HG03565 (cell line): ENCODE results near the gene IGLON5.
A peak's percentile ranks its signal among the peaks of the same experiment; 100 is the strongest.

ENCODE experiments used
- ATAC-seq: cut with Tn5 transposase; IDR thresholded peaks from one replicate; pipeline ENCODE4 v1.9.1; 2021; ENCODE audit warnings: mild to moderate bottlenecking, moderate library complexity; ENCODE audit not compliant: unreplicated experiment

Gene IGLON5

DNA sequence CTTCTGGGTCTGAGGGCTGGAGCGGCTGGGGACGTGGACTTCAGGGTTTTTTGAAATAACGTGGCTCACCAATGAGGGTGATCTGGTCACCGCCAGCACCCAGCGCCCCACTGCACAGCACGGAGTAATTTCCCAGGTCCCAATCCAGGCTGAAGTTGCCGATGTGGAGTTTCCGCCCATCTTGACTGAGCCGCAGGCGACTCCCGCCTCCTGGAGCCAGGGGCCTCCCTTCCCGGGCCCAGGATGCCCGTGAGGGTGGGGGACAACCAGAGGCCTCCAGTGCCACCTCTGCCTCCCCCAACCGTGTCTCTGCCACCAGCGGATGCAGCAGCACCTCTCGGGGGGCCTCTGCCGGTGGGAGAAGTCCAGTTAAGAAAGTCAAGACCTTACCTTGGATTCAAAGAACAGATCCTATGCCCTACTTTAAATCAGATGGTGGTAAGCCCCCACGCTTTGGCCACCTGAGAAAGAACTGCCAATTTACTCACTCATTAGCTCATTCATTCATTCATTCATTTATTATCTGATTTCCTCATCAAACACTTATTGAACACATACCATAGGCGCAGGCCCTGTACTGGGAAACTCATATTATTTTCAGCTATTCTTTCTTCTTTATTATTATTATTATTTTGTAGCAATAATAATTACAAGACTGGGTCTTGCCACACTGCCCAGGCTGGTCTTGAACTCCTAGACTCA is 26.6 kb downstream of the IGLON5 start:
- ATAC-seq: no peak

DNA sequence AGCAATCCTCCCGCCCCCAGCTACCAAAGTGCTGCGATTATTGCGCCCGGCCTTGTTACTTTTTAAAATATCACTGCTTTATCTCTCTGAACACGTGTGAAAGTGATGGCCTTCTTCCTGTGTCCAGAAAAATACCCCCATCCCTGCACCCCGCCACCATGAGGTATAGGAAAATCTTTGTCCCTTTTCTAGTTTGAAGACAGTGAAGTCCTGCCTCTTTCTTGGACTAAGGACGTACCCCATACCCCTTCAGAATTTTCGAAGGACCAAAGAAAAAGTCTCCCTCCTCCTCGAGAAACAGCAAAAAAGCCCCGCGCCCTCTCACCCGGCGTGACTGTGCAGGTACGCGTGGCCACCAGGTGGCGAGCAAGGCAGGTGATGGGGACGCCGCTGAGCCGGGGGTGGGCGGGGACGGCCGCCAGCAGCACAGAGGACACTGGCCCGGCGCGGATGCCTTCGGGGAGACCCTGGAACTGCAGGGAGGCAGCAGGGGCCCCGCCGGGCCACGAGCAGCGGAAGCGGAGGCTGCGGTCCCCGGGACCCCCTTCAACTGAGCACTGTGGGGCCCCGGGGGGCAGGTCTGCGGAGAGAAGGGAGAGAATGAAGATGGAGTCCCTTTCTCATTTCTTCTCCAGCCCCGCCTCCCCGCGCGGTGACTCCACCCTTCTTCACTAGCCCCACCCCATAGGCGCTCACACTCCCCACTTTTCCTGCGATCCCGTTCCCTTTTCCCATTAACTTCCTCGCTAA is 27.3 kb downstream of the IGLON5 start:
- peak; percentile 42 for ATAC-seq

DNA sequence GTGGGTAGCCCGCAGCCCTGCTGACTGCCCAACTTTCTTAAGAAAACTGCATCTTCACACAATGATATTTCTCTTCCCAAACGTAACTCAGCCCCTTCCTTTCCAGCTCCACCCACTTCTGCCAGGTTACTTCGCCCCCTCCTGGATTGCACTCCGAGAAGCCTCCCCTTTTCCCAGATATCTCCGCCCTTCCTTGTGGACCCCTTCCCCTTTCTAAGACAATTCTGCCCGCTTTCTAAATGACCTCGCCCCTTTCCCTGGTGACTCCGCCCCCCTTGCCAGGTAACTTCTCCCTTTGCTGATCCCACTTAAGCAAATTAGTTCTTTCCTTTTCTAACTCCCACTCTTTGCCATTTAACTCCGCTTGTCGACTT is 27.9 kb downstream of the IGLON5 start:
- no peak for ATAC-seq

DNA sequence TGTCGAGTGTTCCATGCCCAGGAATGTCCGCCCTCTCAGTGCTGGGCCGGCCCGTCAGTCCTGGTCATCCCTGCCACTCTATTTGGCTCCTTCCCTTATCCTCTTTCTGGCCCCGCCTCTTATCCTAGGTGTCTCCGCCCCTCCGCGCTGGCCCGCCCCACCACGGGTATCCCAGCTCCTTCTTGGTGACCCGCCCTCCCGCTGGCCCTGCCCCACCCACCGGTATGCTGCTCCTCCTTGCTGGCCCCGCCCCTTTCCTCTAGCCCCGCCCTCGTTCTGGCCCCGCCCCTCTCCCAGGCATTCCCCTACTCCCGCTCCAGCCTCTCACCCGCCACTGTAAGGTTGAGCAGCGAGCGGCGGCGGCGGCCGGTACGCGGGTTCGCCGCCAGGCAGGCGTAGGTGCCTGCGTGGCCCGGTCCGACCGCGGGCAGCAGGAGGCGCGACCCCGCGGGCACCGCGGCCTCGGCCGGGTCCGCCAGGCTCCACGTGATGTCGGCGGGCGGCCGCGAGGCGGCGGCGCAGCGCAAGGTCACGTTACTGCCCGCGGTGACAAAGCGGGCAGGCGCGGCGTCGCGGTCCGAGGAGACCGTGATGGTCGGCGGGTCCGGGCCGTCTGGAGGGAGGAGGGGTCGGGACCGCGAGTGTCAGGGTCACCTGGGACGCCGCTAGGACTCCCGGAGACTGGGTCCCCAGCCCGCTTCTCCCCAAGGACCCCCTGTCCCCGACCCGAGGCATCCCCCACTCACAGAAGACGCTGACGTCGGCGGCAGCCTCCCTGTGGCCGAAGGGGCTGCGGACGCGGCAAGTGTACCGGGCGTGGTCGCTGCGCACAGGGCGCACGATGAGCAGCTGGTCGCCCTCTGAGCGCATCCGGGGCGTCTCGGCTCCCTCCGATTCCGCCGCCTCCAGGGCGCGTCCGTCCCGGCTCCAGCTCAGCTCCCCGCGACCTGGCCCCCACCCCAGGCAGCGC is 28.5 kb downstream of the IGLON5 start:
- peak; percentile 45 for ATAC-seq

- no peak for ATAC-seq
Measured at GRCh38 chr19:51341066-51341465, 29.6 kb downstream of the IGLON5 start.

DNA sequence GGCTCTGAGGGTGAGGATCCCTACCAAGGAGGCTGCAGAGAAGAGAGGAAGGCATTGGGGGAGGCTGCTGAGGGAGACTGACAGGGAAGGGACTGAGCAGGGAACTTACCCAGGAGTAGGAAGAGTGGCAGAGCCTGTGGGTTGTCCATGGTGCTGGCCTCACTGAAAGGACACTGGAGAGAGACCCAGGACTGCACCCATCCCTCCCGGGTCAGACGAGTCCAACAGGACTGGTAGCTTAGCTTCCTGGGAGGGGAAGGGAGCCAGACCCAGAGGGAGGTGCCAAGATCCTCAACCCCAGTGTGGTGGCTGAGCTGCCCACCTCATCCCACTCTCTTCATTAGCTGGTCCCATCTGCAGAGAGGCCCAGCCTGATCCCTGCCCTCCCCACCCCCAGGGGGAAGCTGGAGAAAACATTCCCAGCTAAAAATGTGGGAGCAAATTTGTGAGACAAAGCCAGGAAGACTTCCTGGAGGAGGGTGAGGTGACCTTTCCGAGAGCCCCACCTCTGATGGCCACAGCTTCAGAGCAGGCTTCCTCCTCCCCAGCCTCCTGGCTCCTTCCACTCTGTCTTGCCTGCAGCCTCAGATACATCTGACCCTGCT is 30.6 kb downstream of the IGLON5 start, which contains the start of gene VSIG10L:
VSIG10L (minus strand) TSS at position 164 of the 605 bp plus-strand sequence; CDS start at position 149, 15 bp downstream.
- ATAC-seq: no peak

- ATAC-seq: no peak
Measured at GRCh38 chr19:51342631-51343569, 31.5 kb downstream of the IGLON5 start.

DNA sequence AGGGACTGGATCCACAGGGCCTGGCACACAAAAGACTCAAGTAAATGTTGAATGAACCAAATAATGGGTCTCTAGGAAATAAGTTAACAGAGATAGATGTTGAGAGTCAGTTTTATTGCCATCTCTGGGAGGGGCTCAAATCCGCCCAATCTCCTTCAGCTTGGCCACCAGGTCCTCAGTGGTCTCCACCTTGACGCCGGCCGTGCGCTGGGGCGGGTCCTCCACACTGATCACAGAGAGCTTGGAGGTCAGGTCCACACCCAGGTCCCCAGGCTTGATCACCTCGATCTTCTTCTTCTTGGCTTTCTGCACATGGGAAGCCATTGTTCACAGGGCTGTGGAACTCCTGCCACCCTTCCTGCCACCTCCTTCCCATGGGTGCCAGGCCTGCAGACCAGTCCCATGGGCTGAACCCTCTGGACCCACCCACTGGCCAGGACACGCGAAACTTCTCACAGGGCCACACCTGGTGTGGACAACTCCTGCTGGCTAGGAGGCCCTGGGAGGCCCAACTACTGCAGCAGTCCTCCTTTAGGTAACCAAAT is 33.7 kb downstream of the IGLON5 start:
- no peak for ATAC-seq

DNA sequence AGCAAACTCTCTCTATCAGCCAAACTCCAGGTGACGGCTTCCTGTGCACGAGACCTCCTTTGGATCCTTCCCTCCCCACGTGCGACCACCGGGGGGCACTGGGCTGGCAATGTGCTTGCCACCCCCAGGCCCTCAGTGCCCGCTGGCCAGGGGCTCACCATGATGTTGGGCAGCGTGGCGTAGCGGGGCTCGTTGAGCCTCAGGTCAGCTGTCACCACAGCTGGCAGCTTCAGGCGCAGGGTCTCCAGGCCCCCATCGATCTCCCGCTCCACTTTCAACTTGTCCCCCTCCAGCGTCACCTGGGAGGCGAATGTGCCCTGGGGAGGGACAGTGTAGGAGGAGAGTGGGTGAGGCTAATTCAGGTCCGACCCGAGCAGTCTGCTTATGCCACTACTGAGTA is 35.3 kb downstream of the IGLON5 start:
- ATAC-seq: no peak

DNA sequence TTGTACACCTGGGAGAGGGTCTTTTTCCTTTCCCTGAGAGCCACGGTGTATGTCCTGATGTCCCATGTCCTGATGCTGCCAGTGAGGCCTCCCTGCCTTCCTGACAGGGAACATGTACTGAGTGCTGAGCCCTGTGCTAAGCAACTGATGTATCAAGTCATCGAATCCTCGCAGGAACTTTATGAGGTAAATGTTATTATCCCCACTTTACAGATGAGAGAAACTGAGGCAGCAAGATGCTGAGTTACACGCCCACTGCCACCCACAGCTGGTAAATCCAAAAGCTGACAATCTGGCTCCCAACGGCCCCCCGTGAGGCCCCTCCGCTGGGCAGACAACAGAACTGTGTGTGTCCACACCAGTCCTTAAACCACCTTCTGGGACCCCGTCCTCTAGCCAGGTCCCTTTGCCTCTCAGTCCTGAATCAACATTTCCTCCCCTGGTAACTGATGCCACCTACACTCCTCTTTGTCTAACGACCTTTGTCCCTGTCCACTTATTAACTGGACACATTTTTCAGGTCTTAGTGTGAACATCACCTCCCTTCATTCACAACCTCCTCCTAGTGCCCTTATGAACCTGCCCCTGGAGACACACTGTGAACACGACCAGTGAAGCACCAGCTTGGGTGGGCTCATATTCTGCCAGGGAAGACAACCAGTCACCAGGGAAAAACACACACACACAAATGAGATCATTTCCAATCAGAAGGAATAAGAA is 35.9 kb downstream of the IGLON5 start:
- ATAC-seq: no peak

- ATAC-seq: no peak
Measured at GRCh38 chr19:51351266-51351990, 40.0 kb downstream of the IGLON5 start.

GRCh38 chr19:51352783-51353360 is 41.4 kb downstream of the IGLON5 start:
- ATAC-seq: no peak

DNA sequence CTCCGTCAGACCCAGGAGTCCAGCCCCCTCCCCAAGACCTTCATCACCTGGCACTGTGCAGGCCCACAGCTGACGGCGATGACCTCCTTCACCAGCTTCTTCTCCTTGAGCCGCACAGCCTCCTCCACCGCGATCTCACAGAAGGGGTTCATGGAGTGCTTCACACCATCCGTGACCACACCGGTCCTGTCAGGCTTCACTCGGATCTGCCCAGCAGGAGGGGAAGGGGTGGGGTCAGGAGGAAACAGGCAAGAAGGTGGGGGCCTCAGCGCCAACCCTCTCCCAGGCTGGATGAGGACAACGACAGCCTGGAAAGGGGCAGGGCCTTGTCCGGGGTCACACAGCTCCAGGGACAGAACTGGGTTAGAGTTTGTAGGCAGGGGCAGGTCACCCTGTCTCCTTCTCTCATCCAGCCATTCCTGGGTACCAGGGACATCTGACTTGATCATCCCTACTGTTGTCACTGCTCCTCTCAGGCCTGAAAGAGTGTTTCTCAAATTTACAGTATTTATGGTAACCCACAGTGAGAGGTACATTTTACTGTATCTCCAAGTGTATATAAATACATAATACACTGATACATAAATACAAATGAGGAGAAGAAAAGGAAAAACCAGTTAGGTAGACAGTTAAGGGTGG is 42.8 kb downstream of the IGLON5 start:
- ATAC-seq: no peak

DNA sequence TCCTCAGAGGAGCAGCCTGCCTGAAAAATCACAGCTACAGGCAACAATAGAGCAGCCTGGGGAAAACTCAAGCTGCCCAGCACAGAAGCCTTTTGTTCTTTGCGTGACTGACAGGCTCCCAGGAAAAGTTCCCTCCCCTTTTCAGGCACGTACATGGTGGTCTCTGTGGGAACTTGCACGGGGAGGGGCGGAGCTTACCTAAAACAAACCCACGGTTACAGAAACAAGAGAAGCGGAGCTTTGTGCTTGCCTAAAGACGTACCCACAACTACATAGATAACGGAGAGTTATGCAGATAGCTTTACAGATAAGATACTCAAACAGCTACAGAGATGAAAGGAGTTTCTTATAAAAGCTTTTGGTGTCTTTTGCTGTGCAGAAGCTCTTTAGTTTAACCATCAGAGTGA is 43.3 kb downstream of the IGLON5 start:
- no peak for ATAC-seq

- ATAC-seq: no peak
Measured at GRCh38 chr19:51356159-51356801, 44.8 kb downstream of the IGLON5 start.

DNA sequence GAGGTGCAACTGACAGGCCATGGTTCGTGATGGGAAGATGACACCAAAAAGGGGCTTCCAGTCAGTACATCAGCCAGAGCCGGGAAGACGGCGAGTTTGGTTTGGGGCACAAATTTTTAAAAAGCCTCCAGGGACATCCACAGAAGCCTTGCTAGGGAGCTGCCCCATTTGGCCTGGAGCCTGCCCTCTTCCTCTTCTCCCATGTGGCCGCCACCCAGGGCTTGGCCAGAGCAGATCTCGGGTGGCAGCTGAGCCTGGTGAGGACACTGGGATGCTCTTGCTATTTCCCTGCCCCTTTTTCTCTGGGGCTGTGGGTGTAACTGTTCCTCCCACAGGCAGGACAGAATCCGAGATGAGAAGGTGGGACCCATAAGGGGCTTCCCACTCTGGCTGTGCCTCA is 46.5 kb downstream of the IGLON5 start:
- ATAC-seq: no peak

DNA sequence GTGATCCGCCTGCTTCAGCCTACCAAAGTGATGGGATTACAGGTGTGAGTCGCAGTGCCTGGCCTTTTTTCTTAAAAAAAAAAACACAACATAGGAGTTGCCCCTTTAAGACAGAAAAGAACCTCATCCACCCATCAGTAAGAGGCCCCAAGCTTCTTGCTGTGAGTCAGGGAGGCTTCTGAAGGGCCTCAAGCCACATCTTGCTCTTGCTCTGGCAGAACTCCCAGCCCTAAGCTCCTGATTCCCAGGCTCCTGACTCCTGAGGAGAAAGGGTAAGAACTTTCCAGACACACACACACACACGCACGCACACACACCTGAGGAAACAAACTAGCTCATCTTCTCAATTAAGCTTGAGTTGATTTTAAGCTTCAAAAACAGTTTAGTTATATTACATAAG is 47.9 kb downstream of the IGLON5 start:
- no peak for ATAC-seq
